HG03103 (cell line): ENCODE results near the gene ANXA7.

Experiments used
- ATAC-seq: cut with Tn5 transposase; IDR thresholded peaks from one replicate; pipeline ENCODE4 v1.9.1; 2021; ENCODE audit warnings: low read depth; ENCODE audit not compliant: unreplicated experiment

Gene ANXA7

GRCh38 chr10:73413528-73414229, at the start of gene ANXA7:
ANXA7 (minus strand) TSS chr10:73414058; CDS start chr10:73400856, 13,202 bp downstream.
- ATAC-seq: peak; percentile 80

- ATAC-seq: no peak
These were observed 47.0 kb upstream of the ANXA7 start for GRCh38 chr10:73460897-73461296.

- ATAC-seq: no peak
These were observed 45.9 kb upstream of the ANXA7 start for GRCh38 chr10:73459683-73460314.

- no peak for ATAC-seq
These were observed 42.5 kb upstream of the ANXA7 start for GRCh38 chr10:73456187-73456890.

GRCh38 chr10:73449113-73449512, 35.3 kb upstream of the ANXA7 start:
- no peak for ATAC-seq

GRCh38 chr10:73448384-73448783, 34.5 kb upstream of the ANXA7 start:
- no peak for ATAC-seq

GRCh38 chr10:73446926-73447325, 33.1 kb upstream of the ANXA7 start:
- no peak for ATAC-seq

GRCh38 chr10:73444457-73444856, 30.6 kb upstream of the ANXA7 start:
- no peak for ATAC-seq

GRCh38 chr10:73439605-73440312, 25.9 kb upstream of the ANXA7 start:
- no peak for ATAC-seq

GRCh38 chr10:73439055-73439454, 25.2 kb upstream of the ANXA7 start:
- ATAC-seq: no peak

- no peak for ATAC-seq
These were observed 19.6 kb upstream of the ANXA7 start, which contains the start of gene MSS51 for GRCh38 chr10:73433538-73433867. MSS51 (minus strand) TSS chr10:73433561; CDS start chr10:73428284, 5,277 bp downstream.

GRCh38 chr10:73432646-73433537, 19.0 kb upstream of the ANXA7 start:
- ATAC-seq: no peak

- ATAC-seq: no peak
These were observed 12.5 kb upstream of the ANXA7 start for GRCh38 chr10:73426318-73426717.

GRCh38 chr10:73424478-73424877, 10.6 kb upstream of the ANXA7 start:
- no peak for ATAC-seq

GRCh38 chr10:73423309-73423708, 9.5 kb upstream of the ANXA7 start:
- ATAC-seq: no peak

GRCh38 chr10:73416571-73416970, 2.7 kb upstream of the ANXA7 start:
- no peak for ATAC-seq

GRCh38 chr10:73414230-73414945, 530 bp upstream of the ANXA7 start:
- peak; percentile 27 for ATAC-seq

GRCh38 chr10:73413108-73413527, 740 bp downstream of the ANXA7 start:
- no peak for ATAC-seq

GRCh38 chr10:73410897-73411296, 3.0 kb downstream of the ANXA7 start:
- ATAC-seq: no peak
